Measurements from ENCODE around the gene TIMM22. TPM values are rescaled to one million over a fixed set of nuclear protein-coding genes. Genes with fewer than 3 reads are reported as not detected.

The TIMM22 gene
- total RNA-seq, 3 donors from 2014 or later (not counting 1 experiment from before 2014, with no cell fraction given) = 7.8 to 11.3 (median 8.9) TPM

GRCh38 chr17:1033503-1033902, 36.6 kb downstream of the TIMM22 start:
- no peak overlapping the region for H3K27ac ChIP-seq (ENCODE audit: low read length)
- no peak overlapping the region for H3K4me3 Mint-ChIP-seq

DNA sequence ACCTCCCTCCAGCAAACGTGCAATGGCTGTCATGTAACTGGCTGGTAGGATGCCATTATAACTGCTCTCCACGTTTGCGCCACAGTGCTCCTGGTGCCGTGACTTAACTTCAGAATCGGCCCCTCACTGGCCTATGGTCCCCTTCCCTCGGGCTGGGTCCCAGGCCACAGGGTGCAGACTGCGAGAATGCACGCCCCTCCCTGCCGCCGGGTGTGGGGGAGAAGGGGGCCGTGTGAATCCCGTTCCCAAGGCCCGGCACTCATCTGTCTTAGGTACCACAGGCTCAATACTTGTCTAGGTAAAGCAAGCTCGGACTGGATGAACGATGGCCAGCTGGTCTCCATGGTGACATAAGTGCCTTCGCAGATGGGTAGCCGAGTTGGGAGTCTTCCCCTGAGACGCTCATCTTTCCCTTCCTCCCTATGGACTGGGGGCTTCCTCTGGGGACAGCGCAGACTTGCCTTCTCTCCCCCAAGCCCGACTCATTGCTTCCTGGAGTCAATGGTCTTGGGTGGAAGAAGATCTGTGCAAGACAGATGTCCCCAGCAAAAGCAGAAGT, 37.8 kb downstream of the TIMM22 start:
- Mint-ChIP-seq H3K27ac (no peak overlapping the region), H3K36me3 (no peaks in the 10 kb centered on the region), H3K4me1 (peaks cover 9 to 36% of the 10 kb centered on the region in 2 donors), H3K4me3 (no peak overlapping the region), H3K9me3 (no peaks in the 10 kb centered on the region), H3K27me3 (ENCODE audit: low read depth in 2 of 2) (no peaks in the 10 kb centered on the region)
- no peaks in the 10 kb centered on the region for H3K9me3 ChIP-seq (ENCODE audit: control insufficient read depth, insufficient read depth, low read length)
- H3K4me1 ChIP-seq (ENCODE audit: control insufficient read depth, insufficient read depth, low read length) = peaks cover 15% of the 10 kb centered on the region
- no peak overlapping the region for H3K4me3 ChIP-seq (ENCODE audit: low read length)
- DNase-seq (no peak), ATAC-seq (no peak)
- WGBS (ENCODE audit: insufficient coverage) = 97% methylated on average over 20 of the region's 20 CpGs
- H3K36me3 ChIP-seq (ENCODE audit: control insufficient read depth, insufficient read depth, low read length) = peaks cover 13% of the 10 kb centered on the region
- H3K27me3 ChIP-seq (ENCODE audit: control insufficient read depth, insufficient read depth, low read length) = no peaks in the 10 kb centered on the region
- intact Hi-C loops (cut with micrococcal nuclease) = no loop called here
- TF ChIP-seq CTCF (IDR thresholded peaks at IDR 0.05) = no peak
- no peak overlapping the region for H3K27ac ChIP-seq (ENCODE audit: low read length)

More at GRCh38 chr17:1033503-1033902, 36.6 kb downstream of the TIMM22 start:
- Mint-ChIP-seq H3K27ac (peak overlapping the region in 1 of 2 donors; percentile 16), H3K27me3 (ENCODE audit: low read depth in 2 of 2) (no peaks in the 10 kb centered on the region), H3K36me3 (no peaks in the 10 kb centered on the region), H3K4me1 (peaks cover 9 to 35% of the 10 kb centered on the region in 2 donors), H3K9me3 (no peaks in the 10 kb centered on the region)
- Histone ChIP-seq H3K27me3 (ENCODE audit: control insufficient read depth, insufficient read depth, low read length) (no peaks in the 10 kb centered on the region), H3K4me3 (ENCODE audit: low read length) (no peak overlapping the region), H3K9me3 (ENCODE audit: control insufficient read depth, insufficient read depth, low read length) (no peaks in the 10 kb centered on the region), H3K4me1 (ENCODE audit: control insufficient read depth, insufficient read depth, low read length) (peaks cover 10% of the 10 kb centered on the region), H3K36me3 (ENCODE audit: control insufficient read depth, insufficient read depth, low read length) (peaks cover 10% of the 10 kb centered on the region)
- DNase-seq (no peak), ATAC-seq (peak in 1 of 3 donors; percentile 22)
- TF ChIP-seq CTCF (IDR thresholded peaks at IDR 0.05) = no peak
- WGBS (ENCODE audit: insufficient coverage) = 70% methylated on average over 11 of the region's 11 CpGs
- intact Hi-C loops (cut with micrococcal nuclease) = no loop called here

DNA sequence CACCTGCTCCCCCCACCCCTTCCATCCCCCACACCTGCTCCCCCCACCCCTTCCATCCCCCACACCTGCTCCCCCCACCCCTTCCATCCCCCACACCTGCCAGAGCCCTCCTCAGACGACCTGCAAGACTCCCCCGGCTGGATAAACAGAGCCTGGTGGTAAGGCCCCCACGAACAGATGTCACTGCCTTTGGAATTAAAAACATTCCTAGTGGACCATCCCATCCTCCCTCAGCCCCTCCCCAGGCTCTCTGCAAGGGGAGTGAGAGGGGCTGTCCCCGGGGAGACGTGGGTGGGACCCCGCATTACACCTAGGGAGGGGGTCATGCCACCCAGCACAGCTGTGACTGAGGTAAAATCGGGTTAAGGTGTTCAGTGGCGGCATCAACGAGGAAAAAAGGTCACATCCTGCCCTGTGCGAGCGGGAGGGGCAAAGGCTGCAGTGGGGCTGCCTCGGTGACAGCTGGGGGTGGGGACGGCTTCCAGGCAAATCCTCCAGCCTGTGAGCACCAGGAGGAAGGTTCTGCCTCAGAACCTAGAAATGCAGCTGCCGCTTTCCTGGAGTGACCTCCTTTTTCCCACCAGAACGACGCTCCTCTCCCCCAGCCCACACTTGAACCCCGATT, 38.7 kb downstream of the TIMM22 start:
- peaks cover 11% of the 10 kb centered on the region for H3K36me3 ChIP-seq (ENCODE audit: control insufficient read depth, insufficient read depth, low read length)
- H3K9me3 ChIP-seq (ENCODE audit: control insufficient read depth, insufficient read depth, low read length) = no peaks in the 10 kb centered on the region
- Mint-ChIP-seq H3K36me3 (no peaks in the 10 kb centered on the region), H3K4me1 (peaks cover 9 to 37% of the 10 kb centered on the region in 2 donors), H3K9me3 (no peaks in the 10 kb centered on the region), H3K27me3 (ENCODE audit: low read depth in 2 of 2) (no peaks in the 10 kb centered on the region), H3K27ac (peak overlapping the region in 1 of 2 donors; percentile 73), H3K4me3 (no peak overlapping the region)
- H3K4me3 ChIP-seq (ENCODE audit: low read length) = no peak overlapping the region
- WGBS (ENCODE audit: insufficient coverage) = 72% methylated on average over 15 of the region's 17 CpGs
- no peak for TF ChIP-seq CTCF (IDR thresholded peaks at IDR 0.05)
- no peaks in the 10 kb centered on the region for H3K27me3 ChIP-seq (ENCODE audit: control insufficient read depth, insufficient read depth, low read length)
- ATAC-seq (no peak), DNase-seq (no peak)
- H3K27ac ChIP-seq (ENCODE audit: low read length) = no peak overlapping the region
- intact Hi-C loops (cut with micrococcal nuclease) = no loop called here
- peaks cover 24% of the 10 kb centered on the region for H3K4me1 ChIP-seq (ENCODE audit: control insufficient read depth, insufficient read depth, low read length)

Measured in natural killer cell (primary cell).